ENCODE data around the gene OVCH1.

DNA sequence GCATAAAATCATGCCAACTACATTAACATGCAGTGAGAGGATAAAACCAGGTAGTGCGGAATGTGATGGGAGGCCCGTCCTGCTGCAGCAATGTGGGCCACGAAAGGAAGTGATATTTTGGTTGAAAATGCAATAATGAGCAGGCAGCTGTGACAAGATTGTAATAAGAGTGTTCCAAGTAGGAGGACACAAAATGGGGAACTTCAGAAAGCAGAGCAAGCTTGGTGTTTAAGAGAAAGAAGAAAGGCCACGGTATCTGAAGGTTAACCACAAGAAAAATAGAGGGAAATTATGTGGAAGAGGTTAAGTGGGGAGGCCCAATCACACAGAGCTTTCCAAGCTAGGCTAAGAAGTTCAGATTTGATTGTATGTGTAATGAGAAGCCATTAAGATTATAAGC, 34.3 kb downstream of the OVCH1 start:
- TF ChIP-seq CTCF (IDR thresholded peaks at IDR 0.05; ENCODE audit: poor library complexity) (no peak), EZH2phosphoT487 (IDR thresholded peaks at IDR 0.05; ENCODE audit: low read depth, severe bottlenecking, unreplicated experiment) (no peak), EZH2 (IDR thresholded peaks at IDR 0.05; ENCODE audit: borderline replicate concordance) (no peak)

All from hepatocyte (in vitro differentiated cells).